ENCODE measurements around the gene RPS27A.
"Not testable (repeated sequence)": the region's sequence is repeated elsewhere in the genome, so short reads cannot be mapped to it uniquely, and the experiment has no call there.

The RPS27A gene

DNA sequence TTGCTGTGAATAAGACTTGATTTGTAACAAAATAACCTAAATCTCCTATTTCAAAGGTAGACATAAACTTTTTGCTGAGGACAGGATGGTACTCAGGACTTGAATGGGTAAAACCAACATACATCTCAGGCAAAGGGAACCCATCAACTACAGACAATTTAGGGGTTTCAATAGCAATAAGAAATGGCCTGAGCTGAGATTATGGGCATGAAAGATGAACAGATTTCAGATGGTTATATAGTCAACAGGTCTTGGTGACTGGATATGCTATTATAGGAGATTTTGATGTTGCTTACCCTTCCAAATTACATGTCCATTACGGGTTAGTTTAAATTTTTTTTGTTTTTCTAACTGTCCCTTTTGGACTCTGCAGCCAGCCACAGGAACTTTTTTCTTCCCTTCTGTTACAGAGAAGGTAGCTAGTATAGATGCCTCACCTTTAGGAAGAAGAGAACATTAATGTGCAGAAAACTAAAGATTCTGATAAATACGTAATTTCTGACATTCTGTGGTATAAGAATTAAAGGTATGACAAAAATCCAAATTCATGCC lies 4.6 kb downstream of the RPS27A start:
- in situ Hi-C loops (cut with MboI; ENCODE audit: low sequenced_read_pairs) = no loop called here

DNA sequence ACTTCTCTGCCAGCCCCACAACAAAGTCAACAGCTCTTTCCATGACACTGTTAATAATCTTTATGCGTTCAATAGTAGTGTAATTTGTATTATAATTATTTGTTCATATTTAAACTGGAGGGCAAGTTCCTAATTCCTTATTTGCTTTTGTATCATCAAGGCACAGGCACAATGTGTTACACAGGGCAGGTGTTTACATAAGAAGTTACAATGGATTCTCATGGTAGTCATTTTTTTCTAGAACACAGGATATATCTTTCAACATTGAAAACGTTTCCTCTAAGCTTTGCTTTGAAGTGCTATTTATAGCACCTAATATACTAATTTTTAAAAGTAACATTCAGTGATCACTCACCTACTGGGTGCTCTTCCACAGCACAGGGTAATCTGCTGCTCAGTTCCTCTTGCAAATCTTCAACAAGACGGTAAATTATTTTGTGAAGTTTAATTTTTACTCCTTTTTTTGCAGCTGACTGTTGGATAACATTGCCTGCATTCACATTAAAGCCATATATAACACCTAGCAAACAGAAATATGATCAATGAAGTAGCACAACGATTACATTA lies 7.3 kb downstream of the RPS27A start:
- in situ Hi-C loops (cut with MboI; ENCODE audit: low sequenced_read_pairs) = no loop called here

DNA sequence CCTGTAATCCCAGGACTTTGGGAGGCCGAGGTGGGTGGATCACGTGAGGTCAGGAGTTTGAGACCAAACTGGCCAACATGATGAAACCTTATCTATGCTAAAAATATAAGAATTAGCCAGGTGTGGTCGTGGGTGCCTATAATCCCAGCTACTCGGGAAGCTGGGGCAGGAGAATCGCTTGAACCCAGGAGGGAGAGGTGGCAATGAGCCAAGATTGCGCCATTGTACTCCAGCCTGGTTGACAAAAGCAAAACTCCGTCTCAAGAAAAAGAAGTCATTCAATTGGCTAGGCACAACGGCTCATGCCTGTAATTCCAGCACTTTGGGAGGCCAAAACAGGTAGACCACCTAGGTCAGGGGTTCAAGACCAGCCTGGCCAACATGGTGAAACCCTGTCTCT lies 9.1 kb downstream of the RPS27A start:
- in situ Hi-C loops (cut with MboI; ENCODE audit: low sequenced_read_pairs) = not testable (repeated sequence)

DNA sequence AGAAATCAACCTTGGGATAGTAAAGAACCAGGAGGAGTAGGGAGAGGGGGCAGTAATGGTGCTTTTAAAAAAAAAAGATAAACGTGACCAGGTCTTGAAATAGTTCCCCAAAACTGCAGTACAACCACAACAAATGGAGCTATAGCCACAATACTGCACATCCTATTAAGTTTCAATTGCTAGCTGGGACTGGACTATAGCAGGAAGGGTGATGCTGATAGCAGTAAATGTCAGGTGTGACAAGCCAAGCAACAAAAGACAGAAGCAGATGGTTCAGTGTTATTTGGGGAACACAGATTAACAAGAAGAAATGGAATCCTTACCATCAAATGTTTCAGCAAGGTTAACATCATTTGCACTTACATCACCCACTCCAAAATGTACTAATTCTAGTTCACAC lies 10.1 kb downstream of the RPS27A start:
- in situ Hi-C loops (cut with MboI; ENCODE audit: low sequenced_read_pairs) = no loop called here

DNA sequence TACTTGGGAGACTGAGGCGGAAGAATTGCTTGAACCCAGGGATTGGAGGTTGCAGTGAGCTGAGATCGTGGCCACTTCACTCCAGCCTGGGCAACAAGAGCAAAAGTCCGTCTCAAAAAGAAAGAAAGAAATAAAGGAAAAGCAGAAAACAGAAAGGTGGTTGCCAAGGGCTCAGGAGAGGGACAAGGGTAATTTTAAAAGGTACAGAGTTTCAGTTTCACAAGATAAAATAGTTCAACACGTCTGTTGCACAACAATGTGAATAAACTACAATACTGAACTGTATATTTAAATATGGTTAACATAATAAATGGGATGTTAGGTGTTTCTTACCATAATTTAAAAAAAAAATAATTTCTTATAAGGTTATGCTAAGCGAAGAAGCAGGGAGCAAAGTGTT lies 12.9 kb downstream of the RPS27A start:
- in situ Hi-C loops (cut with MboI; ENCODE audit: low sequenced_read_pairs) = no loop called here

DNA sequence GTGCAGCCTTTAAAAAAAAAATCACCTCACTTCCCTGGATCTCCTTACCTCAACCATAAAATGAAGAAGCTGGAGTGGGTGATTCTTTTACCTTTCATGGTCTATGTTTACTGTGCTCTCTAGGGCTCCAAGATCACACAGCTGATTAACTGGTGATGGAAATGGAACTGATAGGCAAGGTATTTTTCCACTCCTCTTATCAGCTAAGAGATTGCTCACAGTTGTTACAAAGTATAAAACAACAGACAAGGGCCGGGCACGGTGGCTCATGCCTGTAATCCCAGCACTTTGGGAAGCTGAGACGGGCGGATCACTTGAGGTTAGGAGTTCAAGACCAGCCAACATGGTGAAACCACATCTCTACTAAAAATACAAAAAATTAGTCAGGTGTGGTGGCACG lies 14.5 kb downstream of the RPS27A start:
- in situ Hi-C loops (cut with MboI; ENCODE audit: low sequenced_read_pairs) = no loop called here

DNA sequence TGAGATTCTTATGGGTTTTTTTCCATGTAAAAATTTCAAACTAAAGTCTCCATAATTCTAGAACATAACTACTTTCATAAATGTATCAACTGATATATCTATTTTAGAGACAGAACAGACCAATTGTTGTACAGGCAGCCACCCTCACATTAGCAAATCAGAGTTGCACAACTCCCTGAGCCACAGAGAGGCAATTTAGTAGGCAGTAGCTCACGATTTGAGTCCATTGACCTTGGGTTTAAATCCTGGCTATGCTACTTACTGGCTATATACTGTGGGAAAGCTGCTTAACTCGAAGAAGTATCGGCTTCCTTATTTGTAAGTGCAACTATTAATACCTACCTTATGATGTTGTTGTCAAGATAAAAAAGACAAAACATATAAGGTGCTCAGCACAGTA lies 20.3 kb downstream of the RPS27A start:
- in situ Hi-C loops (cut with MboI; ENCODE audit: low sequenced_read_pairs) = no loop called here

DNA sequence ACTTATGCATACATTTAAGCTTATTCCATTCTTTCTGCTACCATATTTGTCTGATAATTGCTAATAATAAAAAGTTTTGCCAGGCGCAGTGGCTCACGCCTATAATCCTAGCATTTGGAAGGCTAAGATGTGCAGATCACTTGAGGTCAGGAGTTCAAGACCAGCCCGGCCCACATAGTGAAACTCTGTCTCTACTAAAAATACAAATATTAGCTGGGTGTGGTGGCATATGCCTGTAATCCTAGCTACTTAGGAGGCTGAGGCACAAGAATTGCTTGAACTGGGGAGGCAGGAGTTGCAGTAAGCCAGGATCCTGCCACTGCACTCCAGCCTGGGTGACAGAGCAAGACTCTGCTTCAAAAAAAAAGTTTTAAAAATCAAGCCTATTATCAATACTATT lies 27.1 kb downstream of the RPS27A start:
- in situ Hi-C loops (cut with MboI; ENCODE audit: low sequenced_read_pairs) = not testable (repeated sequence)

DNA sequence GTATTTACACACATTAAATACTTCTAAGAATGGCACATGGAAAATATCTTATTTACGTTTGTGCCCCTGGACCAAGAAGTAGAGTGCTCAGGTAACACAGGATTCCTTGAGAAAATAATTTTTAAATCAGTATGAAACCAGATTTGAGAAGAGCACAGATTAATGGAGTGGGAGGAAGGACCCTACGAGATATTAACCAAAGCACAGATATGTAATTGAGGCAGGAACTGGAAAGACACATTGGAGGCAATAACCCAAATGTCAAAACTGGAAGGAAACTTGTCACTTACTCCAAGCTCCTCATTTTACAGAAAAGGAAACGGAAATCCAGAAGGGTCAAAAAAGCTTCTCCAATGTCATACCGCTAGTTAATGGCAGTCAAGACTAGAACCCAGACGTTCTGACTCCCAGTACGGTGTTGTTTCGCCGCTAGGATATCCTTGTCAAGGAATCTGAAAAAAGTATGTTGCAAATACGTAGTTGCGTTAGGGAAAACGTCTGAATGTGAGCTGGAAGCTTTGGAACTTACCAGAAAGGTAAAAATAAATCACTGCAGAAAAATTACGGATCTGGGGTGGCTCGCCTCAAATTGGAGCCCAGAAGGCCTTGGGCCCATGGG lies 35.9 kb downstream of the RPS27A start:
- in situ Hi-C loops (cut with MboI; ENCODE audit: low sequenced_read_pairs) = no loop called here

DNA sequence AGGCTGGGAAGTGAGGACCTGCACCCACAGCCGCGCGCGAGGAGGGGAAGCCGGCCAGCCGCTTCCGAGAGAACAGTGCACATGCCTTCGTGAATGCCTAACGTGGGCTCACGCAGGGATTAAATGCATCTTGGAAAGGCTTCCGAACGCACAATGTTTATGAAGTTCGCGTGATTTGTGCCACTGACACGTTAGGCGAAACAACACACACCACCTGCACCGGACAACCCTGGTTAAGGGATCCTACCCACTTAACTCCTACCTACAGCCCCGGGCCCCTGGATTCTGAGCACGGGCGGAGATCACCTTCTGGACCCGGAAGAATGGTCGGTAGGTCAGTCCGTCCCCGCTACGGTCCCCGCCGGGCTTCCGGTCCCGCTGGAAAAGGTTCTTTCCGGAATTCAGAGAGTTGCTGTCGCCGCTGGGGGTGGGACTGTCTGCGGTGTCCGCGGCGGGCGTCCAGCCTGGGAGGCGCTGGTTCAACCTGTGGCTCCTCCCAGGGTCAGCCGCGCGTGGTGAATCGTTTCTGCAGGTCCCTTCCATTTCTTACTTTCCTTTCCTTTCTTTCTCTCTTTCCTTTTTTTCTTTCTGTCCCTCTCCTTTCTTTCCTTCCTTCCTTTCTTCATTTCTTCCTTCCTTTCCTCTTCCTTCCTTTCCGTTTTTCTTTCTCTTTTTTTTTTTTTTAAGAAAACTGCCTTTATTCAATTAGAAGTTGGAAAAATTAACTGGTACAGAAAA lies 36.6 kb downstream of the RPS27A start, which contains the start of gene MTIF2:
TSS of gene MTIF2 (minus strand) at position 325 of the 738 bp plus-strand sequence. CDS start 5,373 bp downstream, outside the sequence.
- in situ Hi-C loops (cut with MboI; ENCODE audit: low sequenced_read_pairs) = no loop called here

DNA sequence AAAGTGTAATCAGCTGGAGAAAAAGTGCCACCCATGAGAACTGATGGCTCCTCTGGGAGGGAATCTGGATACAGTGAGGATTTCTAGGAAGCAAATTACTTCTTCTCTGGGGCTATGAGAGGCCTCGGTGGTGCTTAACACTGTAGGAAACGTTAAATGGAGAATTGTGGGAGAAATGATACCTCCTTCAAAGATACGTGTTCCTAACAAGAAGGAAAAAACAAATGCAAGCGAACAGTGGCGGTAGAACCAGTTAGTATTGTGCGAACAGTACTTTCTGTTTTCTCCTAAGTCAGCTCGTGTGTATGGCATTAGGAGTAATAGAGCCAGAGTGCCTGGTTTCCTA lies 37.1 kb downstream of the RPS27A start:
- in situ Hi-C loops (cut with MboI; ENCODE audit: low sequenced_read_pairs) = no loop called here

DNA sequence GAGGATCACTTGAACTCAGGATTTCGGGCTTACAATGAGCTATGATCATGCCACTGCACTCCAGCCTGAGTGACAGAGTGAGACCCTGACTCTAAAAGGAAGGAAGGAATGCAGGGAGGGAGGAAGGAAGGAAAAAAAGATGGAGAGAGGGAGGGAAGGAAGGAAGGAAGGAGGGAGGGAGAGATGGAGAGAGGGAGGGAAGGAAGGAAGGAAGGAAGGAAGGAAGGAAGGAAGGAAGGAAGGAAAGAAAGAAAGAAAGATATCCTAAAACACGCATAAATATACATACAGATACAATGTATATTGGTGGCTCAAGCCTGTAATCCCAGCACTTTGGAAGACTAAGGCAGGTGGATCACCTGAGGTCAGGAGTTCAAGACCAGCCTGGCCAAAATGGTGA lies 41.9 kb downstream of the RPS27A start:
- in situ Hi-C loops (cut with MboI; ENCODE audit: low sequenced_read_pairs) = not testable (repeated sequence)

DNA sequence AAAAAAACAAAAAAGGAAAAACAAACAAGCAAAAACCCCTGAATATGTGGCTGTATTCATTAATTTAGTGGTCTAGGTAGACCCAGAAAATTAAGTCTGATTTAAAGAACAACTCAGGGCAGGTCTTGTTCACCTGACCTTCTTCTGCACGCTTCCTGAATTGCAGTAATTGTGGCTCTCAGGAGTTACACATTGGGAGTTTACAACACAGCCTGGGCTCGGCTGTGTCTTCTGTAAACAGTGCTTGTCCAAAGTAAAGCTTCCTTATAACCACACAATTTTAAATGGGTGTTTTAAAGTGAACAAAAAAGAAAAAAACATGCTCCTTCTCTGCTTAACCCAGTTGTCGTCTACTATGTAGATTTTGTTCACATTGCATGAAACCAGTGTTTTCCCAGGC lies 44.8 kb downstream of the RPS27A start:
- in situ Hi-C loops (cut with MboI; ENCODE audit: low sequenced_read_pairs) = no loop called here

DNA sequence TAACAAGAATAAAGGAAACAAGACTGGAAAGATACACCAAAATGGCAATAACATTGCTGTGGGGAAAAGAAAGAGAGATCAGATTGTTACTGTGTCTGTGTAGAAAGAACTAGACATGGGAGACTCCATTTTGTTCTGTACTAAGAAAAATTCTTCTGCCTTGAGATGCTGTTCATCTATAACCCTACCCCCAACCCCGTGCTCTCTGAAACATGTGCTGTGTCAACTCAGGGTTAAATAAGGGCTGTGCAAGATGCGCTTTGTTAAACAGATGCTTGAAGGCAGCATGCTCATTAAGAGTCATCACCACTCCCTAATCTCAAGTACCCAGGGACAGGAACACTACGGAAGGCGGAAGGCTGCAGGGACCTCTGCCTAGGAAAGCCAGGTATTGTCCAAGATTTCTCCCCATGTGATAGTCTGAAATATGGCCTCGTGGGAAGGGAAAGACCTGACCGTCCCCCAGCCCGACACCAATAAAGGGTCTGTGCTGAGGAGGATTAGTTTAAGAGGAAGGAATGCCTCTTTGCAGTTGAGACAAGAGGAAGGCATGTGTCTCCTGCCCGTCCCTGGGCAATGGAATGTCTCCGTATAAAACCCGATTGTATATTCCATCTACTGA lies 46.8 kb downstream of the RPS27A start:
- in situ Hi-C loops (cut with MboI; ENCODE audit: low sequenced_read_pairs) = not testable (repeated sequence)

DNA sequence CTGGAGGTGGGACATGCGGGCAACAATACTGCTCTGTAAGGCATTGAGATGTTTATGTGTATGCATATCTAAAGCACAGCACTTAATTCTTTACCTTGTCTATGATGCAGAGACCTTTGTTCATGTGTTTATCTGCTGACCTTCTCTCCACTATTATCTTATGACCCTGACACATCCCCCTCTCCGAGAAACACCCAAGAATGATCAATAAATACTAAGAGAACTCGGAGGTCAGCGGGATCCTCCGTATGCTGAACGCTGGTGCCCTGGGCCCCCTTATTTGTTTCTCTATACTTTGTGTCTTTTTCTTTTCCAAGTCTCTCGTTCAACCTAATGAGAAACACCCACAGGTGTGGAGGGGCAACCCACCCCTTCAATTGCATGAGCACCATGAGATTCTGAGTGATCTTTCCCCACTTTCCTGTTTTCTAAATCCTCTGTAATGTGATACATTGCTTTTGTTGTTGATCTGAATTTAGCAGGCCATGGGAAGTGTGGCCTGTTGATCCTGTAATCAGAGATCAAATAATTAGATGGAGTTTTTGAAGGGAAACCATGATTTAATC lies 47.5 kb downstream of the RPS27A start:
- in situ Hi-C loops (cut with MboI; ENCODE audit: low sequenced_read_pairs) = not testable (repeated sequence)

DNA sequence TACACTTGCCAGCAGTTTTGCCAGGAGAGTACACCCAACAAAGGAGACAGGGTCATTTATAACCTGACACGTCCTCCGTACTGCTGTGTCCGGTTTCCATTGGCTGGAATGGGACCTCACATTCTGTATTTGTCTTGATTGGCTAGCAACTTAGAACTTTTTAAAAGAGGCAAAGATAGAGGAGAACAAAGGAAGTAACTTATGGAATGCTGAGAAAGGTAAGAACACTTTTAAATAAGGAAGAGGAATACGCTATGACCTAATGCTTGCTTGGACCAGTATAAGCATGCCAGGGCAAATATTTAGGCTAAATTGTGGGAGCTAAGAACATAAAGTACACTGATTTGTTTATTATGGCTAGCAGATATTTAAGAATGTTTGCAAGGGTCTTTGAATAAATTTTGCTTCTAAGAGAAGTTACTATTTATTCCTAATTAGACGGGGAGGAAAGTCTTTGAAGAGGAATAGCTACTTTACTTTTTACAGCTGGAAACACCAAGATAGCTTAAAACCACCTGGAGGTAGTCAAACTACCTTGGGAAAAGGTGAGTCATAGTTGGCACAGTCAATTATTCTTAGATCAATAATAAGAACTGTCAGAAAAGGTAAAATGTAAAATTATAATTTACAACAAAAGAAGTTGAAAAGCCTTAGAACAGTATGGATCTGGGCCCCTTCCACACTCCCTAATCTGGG lies 48.5 kb downstream of the RPS27A start:
- in situ Hi-C loops (cut with MboI; ENCODE audit: low sequenced_read_pairs) = not testable (repeated sequence)

DNA sequence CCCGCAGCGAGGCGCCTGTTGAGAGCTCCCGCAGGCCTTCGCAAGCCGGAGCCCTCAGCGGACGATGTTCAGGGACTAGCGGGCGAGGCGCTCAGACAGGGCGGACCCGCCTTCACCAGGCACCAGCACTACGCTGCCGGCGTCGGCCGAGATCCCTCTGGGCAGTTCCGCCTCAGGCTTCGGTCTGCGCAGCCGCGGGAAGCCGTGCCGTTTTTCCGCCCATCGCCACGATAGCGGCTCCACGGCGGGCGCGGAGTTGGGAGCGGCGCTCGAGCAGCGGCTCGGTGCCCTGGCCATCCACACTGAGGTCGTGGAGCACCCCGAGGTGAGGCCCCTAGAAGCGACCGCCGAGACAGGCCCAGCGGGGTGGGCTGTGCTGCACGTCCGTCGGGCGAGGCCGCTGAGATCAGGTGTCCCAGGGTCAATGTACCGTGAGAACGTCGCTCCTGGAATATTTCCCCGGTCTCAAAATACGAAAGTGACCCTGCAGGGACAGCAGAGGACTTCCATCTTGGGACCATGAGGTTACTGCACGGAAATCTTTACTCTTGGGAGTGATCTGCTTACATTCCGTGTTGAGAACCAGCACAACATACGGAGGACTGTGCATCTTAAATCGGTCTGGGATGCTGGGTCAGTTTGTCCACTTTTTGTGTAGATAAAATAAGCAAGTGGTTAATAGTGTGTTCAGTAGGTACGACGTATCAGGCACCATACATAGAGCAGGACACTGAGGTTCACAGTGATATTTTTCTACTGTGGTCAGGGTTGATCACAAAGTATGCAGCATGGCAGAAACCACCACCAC lies 49.8 kb downstream of the RPS27A start:
- in situ Hi-C loops (cut with MboI; ENCODE audit: low sequenced_read_pairs) = no loop called here

DNA sequence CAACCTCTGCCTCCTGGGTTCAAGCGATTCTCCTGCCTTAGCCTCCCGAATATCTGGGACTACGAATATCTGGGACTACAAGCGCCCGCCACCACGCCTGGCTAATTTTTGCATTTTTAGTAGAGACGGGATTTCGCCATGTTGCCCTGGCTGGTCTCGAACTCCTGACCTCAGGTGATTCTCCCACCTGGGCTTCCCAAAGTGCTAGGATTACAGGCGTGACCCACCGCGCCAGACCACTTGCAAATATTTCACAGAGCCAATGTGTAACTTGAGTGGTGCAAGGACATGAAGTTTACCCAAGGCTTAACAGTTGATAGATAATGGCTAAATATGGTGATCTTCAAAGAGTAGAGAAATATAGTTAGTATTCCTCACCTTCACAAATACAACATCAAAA lies 50.6 kb downstream of the RPS27A start:
- in situ Hi-C loops (cut with MboI; ENCODE audit: low sequenced_read_pairs) = no loop called here
